Activated CD4-positive, alpha-beta T cell treated with anti-CD3 and anti-CD28 coated beads, Interleukin-2, amount 50 U/mL, for 24 hours (primary cell): ENCODE data around the gene TRPM5.
A peak's percentile ranks its signal among the peaks of the same experiment; 100 is the strongest.

Source experiments
- DNase-seq, 2 donors: peaks; one replicate each; pipeline ENCODE4 v3.0.0-alpha.2; 2020; ENCODE audit warnings: low read depth in 1 of 2, low spot score in 1 of 2

The TRPM5 gene

GRCh38 chr11:2421996-2422395, 22.3 kb downstream of the TRPM5 start:
- no peak for DNase-seq

DNA sequence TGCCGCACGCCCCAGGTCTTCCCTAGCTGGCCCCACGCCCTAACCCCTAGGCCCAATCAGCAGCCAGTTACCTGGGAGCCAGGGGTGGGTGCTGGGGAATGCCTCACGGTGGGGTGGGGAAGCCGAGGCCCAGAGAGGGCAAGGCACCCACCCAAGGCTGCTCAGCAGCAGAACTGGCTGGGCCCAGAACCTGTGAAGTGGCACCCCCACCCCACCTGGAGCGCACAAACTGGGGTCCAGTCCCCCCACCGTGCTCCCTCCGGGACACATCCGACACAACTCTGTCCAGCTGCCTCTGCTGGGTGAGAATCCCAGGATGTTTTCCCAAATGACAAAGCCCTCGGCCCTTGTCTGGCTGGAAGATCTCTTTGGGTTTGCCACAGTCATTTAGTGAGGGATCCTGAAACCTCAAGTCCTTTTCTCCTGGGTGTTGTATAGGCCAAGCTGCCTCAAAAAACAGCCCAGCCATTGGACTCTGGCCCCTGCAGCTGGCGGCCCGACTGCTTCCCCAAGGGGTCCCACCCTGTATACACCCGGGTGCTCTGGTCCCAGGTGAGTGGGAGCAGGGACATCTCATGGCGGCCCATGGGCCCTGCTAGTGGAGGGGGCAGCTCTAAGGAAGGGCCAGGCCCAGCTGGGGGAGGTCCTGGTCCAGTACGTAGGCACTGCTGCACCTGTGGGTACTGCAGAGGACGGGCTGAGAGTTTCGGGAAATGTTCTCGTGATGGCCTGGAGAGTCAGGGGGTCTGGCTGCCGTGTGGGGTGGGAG, 22.9 kb downstream of the TRPM5 start:
- DNase-seq, result no peak

GRCh38 chr11:2420502-2421225, 23.6 kb downstream of the TRPM5 start:
- DNase-seq, result peak; percentile 52 to 63

- peak in 1 of 2 donors; percentile 28 for DNase-seq
Measured at GRCh38 chr11:2419638-2420501, 24.4 kb downstream of the TRPM5 start.

DNA sequence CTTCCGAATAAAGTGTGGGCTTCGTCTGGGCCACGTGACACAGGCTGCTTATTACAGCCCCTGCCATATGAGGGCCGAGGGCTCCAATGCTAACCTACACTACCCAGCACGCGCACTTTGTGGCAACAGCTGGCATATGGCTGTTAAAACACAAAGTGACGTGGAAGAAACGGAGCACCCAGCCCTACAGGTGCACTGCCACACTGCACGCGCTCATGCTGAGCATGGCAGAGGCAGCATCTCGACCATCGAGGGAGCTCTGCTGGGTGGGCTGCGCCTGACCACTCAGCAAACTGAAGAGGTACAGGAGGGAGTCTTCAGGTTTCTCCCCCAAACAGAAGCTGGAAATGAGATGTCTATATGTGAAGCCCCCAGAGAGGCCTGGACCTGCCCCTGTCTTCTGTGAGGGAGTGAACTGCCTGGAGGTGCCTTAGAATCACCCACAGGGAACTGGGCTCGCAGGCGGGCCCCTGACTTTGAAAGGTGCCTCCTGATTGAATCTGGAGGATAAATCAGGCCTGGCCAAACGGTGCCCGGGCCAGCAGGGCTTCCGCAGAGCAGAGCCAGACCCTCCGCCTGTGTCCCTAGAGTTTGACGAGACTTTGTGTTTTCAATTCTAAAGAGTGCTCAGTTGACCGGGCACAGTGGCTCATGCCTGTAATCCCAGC, 25.5 kb downstream of the TRPM5 start:
- no peak for DNase-seq

- DNase-seq, result no peak
Measured at GRCh38 chr11:2417856-2418692, 26.2 kb downstream of the TRPM5 start.

GRCh38 chr11:2416765-2417164, 27.5 kb downstream of the TRPM5 start:
- DNase-seq, result no peak

- no peak for DNase-seq
Measured at GRCh38 chr11:2415601-2416380, 28.5 kb downstream of the TRPM5 start.

GRCh38 chr11:2415171-2415570, 29.1 kb downstream of the TRPM5 start:
- no peak for DNase-seq

DNA sequence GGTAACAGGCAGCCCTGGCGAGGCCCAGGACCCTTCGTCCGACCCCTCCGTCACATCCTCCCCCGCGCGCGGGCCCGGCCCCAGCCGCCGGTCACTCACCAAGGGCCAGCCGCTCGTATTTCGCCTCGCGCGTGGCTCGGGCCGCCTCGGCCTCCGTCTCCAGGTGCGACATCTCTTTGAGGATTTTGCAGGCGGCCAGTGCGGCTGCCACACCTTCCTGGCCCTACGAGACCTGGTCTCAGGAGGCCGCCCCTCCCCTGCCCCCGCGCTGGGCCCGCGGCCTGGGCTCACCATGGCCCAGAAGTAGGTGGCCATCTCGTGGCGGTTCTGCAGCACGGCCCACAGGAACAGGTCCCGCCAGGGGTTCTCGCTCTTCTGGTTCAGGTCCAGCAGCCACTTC, 29.7 kb downstream of the TRPM5 start:
- DNase-seq, result no peak

DNA sequence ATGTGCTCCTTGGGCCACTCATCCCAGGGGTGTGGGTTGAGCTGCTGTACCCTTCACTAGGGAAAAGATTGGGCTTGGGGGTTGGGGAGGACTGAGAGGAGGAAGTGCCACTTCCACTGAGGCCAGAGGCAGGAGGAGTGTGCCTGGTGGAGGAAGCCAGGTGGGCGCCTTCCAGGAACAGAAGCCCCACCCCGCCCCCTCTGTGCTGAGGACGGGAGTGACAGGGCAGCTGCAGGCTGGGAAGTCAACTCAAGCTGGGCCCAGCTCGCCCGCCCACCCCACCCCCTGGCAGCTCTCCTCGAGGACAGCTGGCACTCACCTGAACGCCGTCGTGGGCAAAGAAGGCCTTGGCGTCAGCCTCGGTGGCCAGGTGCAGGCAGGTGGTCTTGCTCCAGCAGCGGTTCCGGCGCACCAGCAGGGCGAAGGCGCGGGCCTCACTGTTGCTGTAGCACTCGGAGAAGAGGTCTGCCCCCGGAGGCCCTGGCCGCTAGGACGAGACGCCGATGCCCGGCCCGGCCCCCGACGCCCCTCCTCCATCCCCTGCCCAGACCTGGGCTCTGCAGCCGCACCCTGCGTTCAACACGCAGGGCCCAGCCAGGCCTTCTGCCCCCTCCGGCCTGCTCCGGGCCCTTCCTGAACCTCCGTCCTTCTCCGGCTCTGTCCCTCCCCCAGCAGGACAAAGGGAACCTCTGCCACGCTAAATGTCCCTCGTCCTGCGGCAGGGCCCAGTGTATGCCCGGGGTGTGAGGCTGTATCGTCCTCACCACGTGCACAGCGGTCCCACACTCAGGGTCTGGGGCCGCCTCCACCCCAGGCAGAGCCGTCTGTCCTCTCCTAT, 30.4 kb downstream of the TRPM5 start:
- no peak for DNase-seq

- no peak for DNase-seq
Measured at GRCh38 chr11:2412323-2412722, 32.0 kb downstream of the TRPM5 start.

GRCh38 chr11:2411446-2412305, 32.6 kb downstream of the TRPM5 start:
- no peak for DNase-seq

- DNase-seq, result no peak
Measured at GRCh38 chr11:2410616-2411015, 33.7 kb downstream of the TRPM5 start.

GRCh38 chr11:2409611-2410468, 34.5 kb downstream of the TRPM5 start:
- no peak for DNase-seq

DNA sequence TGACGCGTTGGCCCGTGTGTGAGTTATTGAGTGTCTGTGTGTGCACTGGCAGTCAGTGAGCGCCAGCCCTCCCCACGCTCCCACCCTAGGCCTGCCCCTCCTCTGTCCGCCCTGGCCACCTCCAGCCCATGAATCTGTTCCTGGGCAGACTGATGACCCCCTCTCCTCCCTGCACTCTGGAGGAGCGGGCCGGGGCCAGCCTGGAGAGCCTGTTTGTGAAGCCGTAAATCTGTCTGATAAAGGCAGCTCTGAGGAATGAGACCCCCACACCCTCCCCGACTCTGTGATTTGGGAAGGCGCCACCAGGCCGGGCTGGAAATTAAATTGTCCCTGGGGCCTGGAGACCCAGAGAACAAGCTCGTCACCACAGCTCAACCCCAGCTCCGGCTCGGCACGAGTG, 35.2 kb downstream of the TRPM5 start:
- DNase-seq, result no peak

DNA sequence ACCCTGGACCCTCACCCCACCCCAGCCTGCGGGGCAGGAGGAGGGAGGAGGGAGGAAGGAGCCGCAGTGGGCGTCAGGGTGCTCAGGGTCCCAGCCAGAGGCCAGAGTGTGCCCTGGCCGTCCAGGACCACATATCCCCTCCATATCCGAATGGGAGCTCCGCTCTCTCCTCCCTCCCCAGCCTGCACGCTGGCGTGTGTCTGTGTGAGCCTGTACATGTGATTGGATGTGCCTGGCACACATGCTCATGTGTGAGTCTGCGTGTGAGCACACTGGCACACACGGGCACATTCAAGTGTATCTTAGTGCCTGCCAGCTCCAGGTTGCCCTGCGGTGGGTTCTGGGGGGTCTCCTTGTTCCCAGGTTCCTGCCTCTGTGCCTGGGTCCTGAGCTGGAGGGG, 35.6 kb downstream of the TRPM5 start:
- no peak for DNase-seq
